DMS153 (cell line): ENCODE measurements around the gene RAB31.

ENCODE experiments used
- DNase-seq: peaks from one replicate; lab custom pipeline; 2025; lab: John Stamatoyannopoulos, UW

Gene RAB31

GRCh38 chr18:9822587-9823185 is 114.6 kb downstream of the RAB31 start:
- DNase-seq, result no peak

DNA sequence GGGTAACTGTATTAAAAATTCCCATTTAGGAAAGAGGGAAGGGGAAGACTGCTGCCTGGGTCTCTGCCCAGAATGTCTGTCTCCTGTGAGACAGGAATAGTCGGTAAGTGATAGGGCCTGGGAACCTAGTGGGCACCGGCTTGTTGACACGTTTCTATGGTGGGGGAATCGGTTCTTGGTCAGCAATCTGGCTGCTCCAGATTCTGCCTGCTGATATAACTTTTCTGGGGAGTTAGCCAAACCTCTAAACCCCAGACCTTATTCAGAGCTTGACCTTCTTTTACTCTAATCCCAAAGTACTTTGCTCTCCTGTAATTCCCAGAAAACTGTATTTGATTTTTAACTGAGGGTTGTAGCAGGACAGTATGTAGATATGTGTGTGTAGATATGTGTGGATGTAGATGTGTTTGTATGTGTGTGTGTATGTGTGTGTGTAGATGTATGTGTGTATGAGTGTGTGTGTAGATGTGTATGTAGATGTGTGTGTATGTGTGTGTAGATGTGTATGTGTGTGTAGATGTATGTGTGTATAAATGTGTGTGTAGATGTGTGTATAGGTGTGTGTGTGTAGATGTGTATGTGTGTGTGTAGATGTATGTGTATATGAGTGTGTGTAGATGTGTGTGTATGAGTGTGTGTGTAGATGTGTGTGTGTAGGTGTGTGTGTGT is 115.8 kb downstream of the RAB31 start:
- DNase-seq, result no peak

- no peak for DNase-seq
Observed at GRCh38 chr18:9824474-9824832, 116.4 kb downstream of the RAB31 start.

GRCh38 chr18:9824952-9825371 is 116.9 kb downstream of the RAB31 start:
- no peak for DNase-seq

DNA sequence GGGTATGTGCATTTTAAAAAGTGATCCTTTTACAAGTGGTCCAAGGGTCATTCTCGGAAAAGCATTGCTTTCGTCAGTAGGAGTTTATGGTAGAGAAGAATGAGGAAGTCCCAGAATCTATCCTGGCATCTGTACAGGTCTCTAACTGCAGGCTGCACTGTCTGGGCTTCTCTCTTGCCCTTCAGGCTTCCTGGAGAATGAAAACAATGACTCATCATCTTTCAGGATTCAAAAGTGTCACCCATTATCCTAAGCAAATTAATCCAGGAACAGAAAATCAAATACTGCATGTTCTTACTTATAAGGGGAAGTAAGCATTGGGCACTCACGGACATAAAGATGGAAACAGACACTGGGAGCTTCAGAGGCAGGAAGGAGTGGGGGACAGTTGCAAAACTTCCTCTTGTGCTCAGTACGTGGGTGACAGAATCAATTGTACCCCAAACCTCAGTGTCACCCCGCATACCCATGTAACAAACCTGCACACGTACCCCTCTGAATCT is 117.5 kb downstream of the RAB31 start:
- DNase-seq, result peak; percentile 23

GRCh38 chr18:9826685-9827084 is 118.6 kb downstream of the RAB31 start:
- DNase-seq, result no peak

DNA sequence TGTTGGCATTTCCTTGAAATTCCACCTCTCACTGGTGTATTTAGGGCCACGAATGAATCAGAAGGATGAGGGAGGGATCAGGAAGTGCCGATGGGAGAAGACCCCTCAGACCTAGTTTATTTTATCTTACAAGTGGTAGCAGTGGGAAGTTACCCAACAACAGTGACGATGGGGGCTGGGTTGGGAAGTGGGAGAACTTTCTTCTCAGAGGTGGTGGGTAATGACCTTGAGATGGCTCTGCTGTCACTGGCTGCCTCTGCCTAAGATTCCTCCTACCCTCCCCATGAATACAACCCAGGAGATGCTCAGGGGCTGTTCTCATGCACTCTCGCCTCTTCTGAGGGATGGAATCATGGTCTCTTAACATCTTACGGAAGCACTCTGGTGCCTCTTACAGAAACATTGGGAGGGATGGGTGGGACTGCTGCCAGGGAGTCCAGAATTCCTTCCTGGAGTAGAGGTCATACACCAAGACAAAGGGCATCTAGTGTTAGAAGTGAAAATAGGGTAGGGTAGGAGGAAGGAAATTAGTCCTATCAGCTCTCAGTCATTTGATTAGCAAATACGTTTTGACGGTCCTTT is 119.2 kb downstream of the RAB31 start:
- DNase-seq, result no peak

DNA sequence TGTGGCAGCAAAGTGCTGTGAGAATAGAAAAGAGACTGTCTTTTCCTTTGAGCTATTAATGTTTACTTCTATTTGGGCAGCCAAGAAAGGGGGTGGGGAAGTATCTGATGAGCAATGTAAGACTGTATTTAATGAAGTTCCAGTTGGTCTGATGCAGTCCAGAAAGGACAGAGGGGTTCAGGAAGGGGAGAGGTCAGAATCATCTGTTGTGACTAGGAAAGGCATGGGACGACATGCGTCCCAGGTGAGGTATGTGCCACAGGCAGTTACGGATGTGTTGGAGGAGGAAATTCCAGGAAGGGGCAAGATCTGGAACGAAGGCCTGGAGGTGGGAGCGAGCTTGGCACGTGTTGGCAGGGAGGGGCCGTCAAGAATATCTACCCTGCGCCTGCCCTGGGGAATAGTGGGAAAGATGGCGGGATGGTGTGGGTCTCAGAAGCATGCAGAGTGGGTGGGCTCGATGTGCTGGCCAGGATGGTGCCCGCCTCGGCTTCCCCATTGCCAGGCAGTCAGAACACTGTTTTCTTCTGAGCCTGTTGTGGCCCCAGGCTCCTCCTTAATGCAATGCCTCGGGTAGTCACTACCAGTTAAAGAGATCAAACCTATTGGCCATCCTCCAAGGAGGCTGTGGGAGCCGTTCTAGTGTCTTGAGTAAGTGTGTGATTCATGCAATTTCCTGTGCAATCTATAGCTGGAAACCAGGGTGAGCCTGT is 119.8 kb downstream of the RAB31 start:
- DNase-seq, result no peak

GRCh38 chr18:9828506-9829396 is 120.7 kb downstream of the RAB31 start:
- no peak for DNase-seq

- no peak for DNase-seq
Observed at GRCh38 chr18:9829397-9829712, 121.3 kb downstream of the RAB31 start.

GRCh38 chr18:9831036-9831722 is 123.1 kb downstream of the RAB31 start:
- DNase-seq, result no peak

DNA sequence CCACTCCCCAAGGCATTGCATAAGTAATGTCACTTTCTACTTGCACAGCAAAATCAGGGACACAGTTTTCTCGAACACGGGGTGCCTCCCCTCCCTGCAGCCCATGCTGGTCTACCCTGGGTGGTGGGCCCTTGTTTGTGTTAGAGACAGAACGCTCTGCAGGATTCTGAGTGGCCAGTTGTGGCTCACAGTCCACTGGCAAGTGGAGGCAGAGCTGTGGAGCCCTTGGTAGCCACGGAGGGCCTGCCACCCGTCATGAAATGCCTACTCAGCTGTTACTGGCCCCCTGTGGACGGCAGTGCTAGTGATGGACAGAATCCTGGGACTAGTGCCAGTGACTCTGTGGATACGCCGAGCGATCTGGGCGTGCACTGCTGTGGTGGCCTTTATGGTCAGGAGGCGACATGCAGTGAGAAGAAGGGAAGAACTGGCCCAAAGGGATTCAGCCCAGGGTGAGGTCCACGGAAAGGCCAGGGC is 123.7 kb downstream of the RAB31 start:
- no peak for DNase-seq

- no peak for DNase-seq
Observed at GRCh38 chr18:9832871-9833270, 124.8 kb downstream of the RAB31 start.

DNA sequence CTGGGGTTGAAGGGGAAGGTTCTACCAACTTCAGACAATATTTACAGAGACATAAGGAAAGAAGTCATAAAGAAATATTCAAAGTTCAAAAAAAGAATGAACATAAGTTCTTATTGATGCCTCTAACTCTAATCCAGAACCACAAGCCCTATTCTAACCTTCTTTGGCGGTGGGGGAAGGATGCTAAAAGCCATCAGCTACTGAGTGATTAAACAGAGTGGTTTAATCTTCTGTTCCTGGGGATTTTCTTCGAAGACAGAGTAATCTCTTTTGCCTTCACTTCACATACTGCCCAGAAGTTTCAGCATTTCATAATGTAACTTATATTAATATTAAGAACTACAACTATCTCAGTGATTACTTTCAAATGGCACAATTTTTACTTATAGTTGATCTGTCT is 126.5 kb downstream of the RAB31 start:
- no peak for DNase-seq

DNA sequence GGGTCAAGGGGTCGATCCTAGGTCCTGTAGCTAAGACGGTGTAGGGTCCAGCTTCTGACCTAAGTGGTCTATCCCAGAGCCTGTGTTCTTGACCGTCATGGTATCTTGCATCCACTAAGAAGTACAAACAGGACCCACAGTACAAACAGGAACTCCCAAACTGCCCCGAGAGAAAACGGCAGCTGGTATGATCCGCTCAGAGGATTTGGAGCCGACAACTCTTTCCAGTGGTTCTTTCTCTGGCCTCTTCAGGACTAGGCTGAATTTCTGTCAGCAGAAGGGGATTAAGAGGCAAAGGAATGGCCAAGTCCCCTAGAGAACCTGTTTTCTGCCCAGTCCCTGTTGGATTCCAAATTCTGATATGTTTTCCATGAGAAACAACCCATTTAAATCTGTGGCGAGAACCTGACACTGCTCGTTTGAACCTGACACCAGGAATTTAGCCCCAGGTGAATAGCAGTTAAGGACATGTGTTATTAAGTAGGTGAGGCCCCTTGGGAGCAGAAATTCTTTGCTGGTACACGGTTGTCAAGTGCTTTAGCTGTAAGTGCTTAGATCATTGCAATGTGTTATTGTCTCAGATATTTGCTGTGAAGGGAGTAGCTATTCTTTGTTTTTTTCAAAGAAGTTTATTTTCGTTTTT is 127.1 kb downstream of the RAB31 start:
- peak; percentile 25 for DNase-seq

GRCh38 chr18:9835825-9836224 is 127.7 kb downstream of the RAB31 start:
- no peak for DNase-seq

- DNase-seq, result peak; percentile 39
Observed at GRCh38 chr18:9838144-9838877, 130.2 kb downstream of the RAB31 start.

DNA sequence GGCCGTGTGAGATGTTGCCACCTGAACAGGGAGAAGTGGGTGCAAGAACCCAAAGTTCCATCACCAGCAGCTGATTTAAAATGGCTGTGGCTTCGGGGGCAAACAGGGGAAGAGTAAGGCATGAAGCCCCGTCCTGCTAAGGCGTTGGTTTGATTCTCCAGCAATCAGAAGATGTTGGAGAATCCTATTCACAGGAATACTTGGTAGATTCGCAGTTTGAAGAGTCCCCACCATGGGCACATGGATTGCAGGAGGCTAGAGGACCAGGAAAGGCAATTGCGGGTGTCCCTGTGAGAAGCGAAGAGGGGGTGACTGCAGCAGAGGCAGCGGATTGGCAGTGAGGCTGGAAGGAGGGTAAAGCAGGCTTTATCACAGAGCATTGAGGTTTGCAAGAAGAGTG is 131.1 kb downstream of the RAB31 start:
- no peak for DNase-seq

DNA sequence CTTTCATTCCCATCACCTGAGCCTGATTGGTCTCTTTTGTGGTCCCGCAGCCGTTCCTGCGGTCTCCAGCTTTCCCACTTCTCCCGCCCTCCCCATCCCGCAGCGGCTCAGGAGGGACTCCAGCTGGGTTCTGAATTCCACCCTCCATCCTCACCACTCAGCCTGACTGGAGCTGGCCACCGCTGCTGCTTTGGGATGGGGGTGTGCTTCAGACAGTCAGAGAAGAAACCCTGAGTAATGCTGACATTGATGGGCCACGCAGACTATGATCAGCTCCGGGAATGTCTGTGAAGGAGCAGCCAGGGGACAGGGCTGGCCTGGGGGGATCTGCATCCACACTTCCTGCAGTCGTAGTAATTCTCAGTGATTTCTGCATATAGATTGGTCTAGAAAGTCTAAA is 131.8 kb downstream of the RAB31 start:
- no peak for DNase-seq

GRCh38 chr18:9841752-9842151 is 133.7 kb downstream of the RAB31 start:
- no peak for DNase-seq
